K562 (cell line): ENCODE data around the gene ARID4B. TPM values are rescaled to one million over a fixed set of nuclear protein-coding genes. Genes with fewer than 3 reads are reported as not detected.

Experiments
- ATAC-seq: fragments of 200-7000 bp; cut with Tn5 transposase; 3 replicates; pipeline ENCODE4 v1.9.1; 2020; ENCODE audit warnings: moderate library complexity
- BruUV-seq: library from RNA; stranded (reverse); fragments of 400-500 nt; replicated peaks from 2 replicates; lab custom pipeline; 2021; lab: Mats Ljungman, UMichigan
- CTCF ChIA-PET: fragments of 300-600 bp; formaldehyde crosslinking; extraction: SDS; loops from one replicate; lab custom pipeline; 2021; ENCODE audit warnings: low intra/inter-chr PET ratio; lab: Yijun Ruan, JAX
- POLR2A ChIA-PET: fragments of 300-600, 350-650 bp; sonication (Branson Sonifier 250); formaldehyde crosslinking; extraction: SDS; loops from one replicate; lab custom pipeline; 2021; ENCODE audit warnings: antibody characterized with exemption, inconsistent platforms; lab: Yijun Ruan, JAX
- DNase-seq, 4 experiments: peaks; one replicate each; pipeline versions ENCODE4 v3.0.0 to v3.0.0-alpha.2; 2011 to 2018; ENCODE audit warnings: low spot score in 3 of 4, mixed read lengths in 3 of 4; ENCODE audit errors: extremely low read depth in 1 of 4
- FAIRE-seq: peaks from 2 replicates; lab custom pipeline; 2011; peaks lifted over from hg19 to GRCh38; lab: Jason Lieb, UNC
- H2AFZ ChIP-seq: 2 replicates; pipeline ENCODE4 v1.6.0; 2011; ENCODE audit warnings: low read depth, low read length, control low read depth, inconsistent platforms
- H3K27ac ChIP-seq: fragments of 200-600 bp; 3 replicates; pipeline ENCODE4 v1.8.0; 2011; ENCODE audit warnings: low read depth, mild to moderate bottlenecking, control low read depth, inconsistent platforms, low read length, moderate library complexity, mixed read lengths; ENCODE audit errors: extremely low read depth
- H3K27me3 ChIP-seq, 2 experiments: fragments of 300-600 bp in 1 of 2; 2 replicates in 1 of 2; 3 replicates in 1 of 2; pipeline versions ENCODE4 v1.6.0 to v1.8.0; 2011; ENCODE audit warnings: inconsistent platforms in 2 of 2, low read length in 2 of 2, mild to moderate bottlenecking in 1 of 2, mixed read lengths in 1 of 2, moderate library complexity in 1 of 2; ENCODE audit not compliant: control insufficient read depth in 2 of 2, insufficient read depth in 2 of 2
- H3K36me3 ChIP-seq: fragments of 300-600 bp; 3 replicates; pipeline ENCODE4 v1.8.0; 2011; ENCODE audit warnings: mild to moderate bottlenecking, low read length, inconsistent platforms; ENCODE audit not compliant: control insufficient read depth, insufficient read depth
- H3K4me1 ChIP-seq, 2 experiments: fragments of 200-600 bp in 1 of 2; replicated peaks in 1 of 2; 2 replicates in 1 of 2; 3 replicates in 1 of 2; pipeline versions ENCODE4 v1.5.1 to v1.8.0; 2011; ENCODE audit warnings: inconsistent platforms in 2 of 2, low read length in 2 of 2, mild to moderate bottlenecking in 1 of 2, mixed read lengths in 1 of 2, moderate library complexity in 1 of 2; ENCODE audit not compliant: control insufficient read depth in 2 of 2, insufficient read depth in 2 of 2
- H3K4me2 ChIP-seq: 2 replicates; pipeline ENCODE4 v1.6.1; 2011; ENCODE audit warnings: low read length, control low read depth, inconsistent platforms, mixed read lengths; ENCODE audit not compliant: insufficient read depth
- H3K4me3 ChIP-seq: fragments of 200-600 bp; sonication (generic), shearing (Covaris generic); 2 replicates; pipeline ENCODE4 v1.5.1; 2016; ENCODE audit warnings: control low read depth, inconsistent platforms
- H3K79me2 ChIP-seq: fragments of 200-600 bp; 3 replicates; pipeline ENCODE4 v1.8.0; 2011; ENCODE audit warnings: low read length, inconsistent platforms; ENCODE audit not compliant: control insufficient read depth, insufficient read depth
- H3K9ac ChIP-seq, 2 experiments: 2 replicates each; pipeline versions ENCODE4 v1.6.0 to v1.6.1; 2011; ENCODE audit warnings: low read depth in 2 of 2, low read length in 2 of 2, control low read depth in 1 of 2, inconsistent platforms in 1 of 2, mild to moderate bottlenecking in 1 of 2, mixed read lengths in 1 of 2; ENCODE audit not compliant: insufficient read depth in 1 of 2
- H3K9me1 ChIP-seq: one replicate; pipeline ENCODE4 v1.6.0; 2011; ENCODE audit warnings: inconsistent platforms, mild to moderate bottlenecking, low read length, moderate library complexity; ENCODE audit not compliant: control insufficient read depth, insufficient read depth
- H3K9me3 ChIP-seq: replicated peaks from 2 replicates; pipeline ENCODE4 v1.5.1; 2011; ENCODE audit warnings: low read depth, low read length, inconsistent platforms; ENCODE audit not compliant: control insufficient read depth, insufficient read depth
- H4K20me1 ChIP-seq: replicated peaks from 2 replicates; pipeline ENCODE4 v1.6.1; 2011; ENCODE audit warnings: low read length, inconsistent platforms, mixed read lengths; ENCODE audit not compliant: control insufficient read depth, insufficient read depth
- ARID2 ChIP-seq: fragments of 450-650 bp; IDR thresholded peaks from 2 replicates; pipeline ENCODE4 v1.6.1; 2017; ENCODE audit warnings: antibody characterized with exemption, mild to moderate bottlenecking
- BCOR ChIP-seq: fragments of 450-650 bp; IDR thresholded peaks from 2 replicates; pipeline ENCODE4 v1.6.1; 2016
- ELF2 ChIP-seq: fragments of 250-450 bp; sonication (Bioruptor Pico); IDR thresholded peaks from 2 replicates; pipeline ENCODE4 v1.5.0; 2021; ENCODE audit warnings: mild to moderate bottlenecking
- KLF10 ChIP-seq: fragments of 250-450 bp; sonication (Bioruptor Pico); IDR thresholded peaks from 2 replicates; pipeline ENCODE4 v1.6.1; 2021; ENCODE audit warnings: matching md5 sums
- PRPF4 ChIP-seq: fragments of 200-400 bp; formaldehyde crosslinking; IDR thresholded peaks from one replicate; pipeline ENCODE4 v1.6.1; 2017; ENCODE audit warnings: low read length, low read depth, mild to moderate bottlenecking; ENCODE audit not compliant: insufficient read depth, poor library complexity, severe bottlenecking
- PTTG1 ChIP-seq: fragments of 450-650 bp; IDR thresholded peaks from 2 replicates; pipeline ENCODE4 v1.6.1; 2016; ENCODE audit warnings: low read depth, mild to moderate bottlenecking, missing genetic modification characterization, missing compliant biosample characterization
- RAD51 ChIP-seq: fragments of 450-650 bp; IDR thresholded peaks from 2 replicates; pipeline ENCODE4 v1.7.1; 2016; ENCODE audit warnings: low read depth, mild to moderate bottlenecking, borderline replicate concordance
- ZNF766 ChIP-seq: fragments of 200-800 bp; sonication (Bioruptor generic); conservative IDR thresholded peaks from 2 replicates; pipeline ENCODE4 v1.6.1; 2016; ENCODE audit warnings: missing genetic modification characterization, missing compliant biosample characterization
- ZNF785 ChIP-seq: fragments of 250-450 bp; sonication (Bioruptor Pico); IDR thresholded peaks from 2 replicates; pipeline ENCODE4 v1.4.0; 2020; ENCODE audit warnings: mild to moderate bottlenecking
- WGBS: fragments of 100-300 bp; shearing (Covaris generic); methylation state at CpG from one replicate; pipeline ENCODE4 v1.1.6; 2016; ENCODE audit warnings: low coverage, mixed read lengths; ENCODE audit not compliant: insufficient coverage; ENCODE audit errors: missing lambda C conversion rate; 5-methylcytosine and 5-hydroxymethylcytosine counted together
- in situ Hi-C: fragments of 300-500 bp; cut with MboI; formaldehyde crosslinking; loops from 4 replicates; pipeline ENCODE4 v1.15.0; 2018; ENCODE audit warnings: inconsistent platforms, mixed read lengths
- intact Hi-C: fragments of 100-400 bp; cut with micrococcal nuclease; formaldehyde crosslinking; loops from 2 replicates; pipeline ENCODE4 v1.14.2; 2022
- polyA plus RNA-seq, 8 experiments: library from polyadenylated mRNA; depleted of rRNA in 4 of 8; stranded (reverse) in 5 of 8; unstranded in 3 of 8; fragments of >200 nt; fragmentation: Nextera tagmentation in 2 of 8; fragmentation: Illumina TruSeq in 1 of 8; extraction: Ambion mirVana in 2 of 8; extraction: Trizol in 1 of 8; gene quantifications; 2 replicates each; pipeline versions ENCODE4 v1.2.1 to v1.2.3, GENCODE V29; 2011 to 2014; ENCODE audit warnings: inconsistent platforms in 1 of 8, missing spikeins in 1 of 8
- total RNA-seq, 7 experiments: library from RNA; depleted of rRNA in 6 of 7; stranded (reverse); fragments of >200 nt in 6 of 7; fragmentation: Illumina TruSeq in 2 of 7; extraction: Trizol in 2 of 7; gene quantifications; 2 replicates each; pipeline versions ENCODE4 v1.2.1 to v1.2.3, GENCODE V29; 2011 to 2021; ENCODE audit warnings: low replicate concordance in 1 of 7
- TF ChIP-seq, protein P1 (sequence below), 2 experiments: fragments of 450-650 bp; IDR thresholded peaks; 2 replicates each; pipeline ENCODE4 v1.6.1; 2018; ENCODE audit warnings: mild to moderate bottlenecking in 2 of 2, low read depth in 1 of 2; ENCODE audit not compliant: partially characterized antibody in 2 of 2
- TF ChIP-seq, protein P2 (sequence below): sonication (generic); formaldehyde crosslinking; IDR thresholded peaks from 2 replicates; pipeline ENCODE4 v1.9.0; 2022; ENCODE audit warnings: mild to moderate bottlenecking, missing genetic modification reagents
- TF ChIP-seq, protein P3 (sequence below): fragments of 250-450 bp; sonication (Bioruptor Pico); IDR thresholded peaks from 2 replicates; pipeline ENCODE4 v1.5.0; 2022; ENCODE audit warnings: mild to moderate bottlenecking

ARID4B gene
- total and polyA plus RNA-seq, 9 of the 15 experiments (the other 6 are each of a cell fraction or from before 2014, with no cell fraction given) = 8.4 to 38.9 (median 18.5) TPM

DNA sequence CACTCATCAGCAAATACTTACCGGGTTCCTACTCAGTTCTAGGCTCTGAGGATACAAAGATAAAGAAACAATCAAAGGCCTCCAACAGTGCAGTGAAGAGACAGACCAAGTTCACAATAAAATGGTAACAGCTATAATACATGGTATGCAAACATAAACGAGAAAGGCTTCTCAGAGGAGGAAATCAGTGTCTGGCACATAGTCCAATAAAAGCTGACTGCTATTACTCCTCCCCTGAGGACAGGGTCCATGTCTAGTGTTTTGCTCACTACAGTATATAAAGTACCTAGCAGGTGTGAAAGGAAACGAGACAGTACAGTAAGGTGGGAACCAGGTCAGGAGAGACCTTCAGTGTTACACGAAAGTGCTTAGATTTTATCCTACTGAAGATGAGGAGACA lies 171.2 kb downstream of the ARID4B start (continued):
- TF ChIP-seq, protein P1, sequence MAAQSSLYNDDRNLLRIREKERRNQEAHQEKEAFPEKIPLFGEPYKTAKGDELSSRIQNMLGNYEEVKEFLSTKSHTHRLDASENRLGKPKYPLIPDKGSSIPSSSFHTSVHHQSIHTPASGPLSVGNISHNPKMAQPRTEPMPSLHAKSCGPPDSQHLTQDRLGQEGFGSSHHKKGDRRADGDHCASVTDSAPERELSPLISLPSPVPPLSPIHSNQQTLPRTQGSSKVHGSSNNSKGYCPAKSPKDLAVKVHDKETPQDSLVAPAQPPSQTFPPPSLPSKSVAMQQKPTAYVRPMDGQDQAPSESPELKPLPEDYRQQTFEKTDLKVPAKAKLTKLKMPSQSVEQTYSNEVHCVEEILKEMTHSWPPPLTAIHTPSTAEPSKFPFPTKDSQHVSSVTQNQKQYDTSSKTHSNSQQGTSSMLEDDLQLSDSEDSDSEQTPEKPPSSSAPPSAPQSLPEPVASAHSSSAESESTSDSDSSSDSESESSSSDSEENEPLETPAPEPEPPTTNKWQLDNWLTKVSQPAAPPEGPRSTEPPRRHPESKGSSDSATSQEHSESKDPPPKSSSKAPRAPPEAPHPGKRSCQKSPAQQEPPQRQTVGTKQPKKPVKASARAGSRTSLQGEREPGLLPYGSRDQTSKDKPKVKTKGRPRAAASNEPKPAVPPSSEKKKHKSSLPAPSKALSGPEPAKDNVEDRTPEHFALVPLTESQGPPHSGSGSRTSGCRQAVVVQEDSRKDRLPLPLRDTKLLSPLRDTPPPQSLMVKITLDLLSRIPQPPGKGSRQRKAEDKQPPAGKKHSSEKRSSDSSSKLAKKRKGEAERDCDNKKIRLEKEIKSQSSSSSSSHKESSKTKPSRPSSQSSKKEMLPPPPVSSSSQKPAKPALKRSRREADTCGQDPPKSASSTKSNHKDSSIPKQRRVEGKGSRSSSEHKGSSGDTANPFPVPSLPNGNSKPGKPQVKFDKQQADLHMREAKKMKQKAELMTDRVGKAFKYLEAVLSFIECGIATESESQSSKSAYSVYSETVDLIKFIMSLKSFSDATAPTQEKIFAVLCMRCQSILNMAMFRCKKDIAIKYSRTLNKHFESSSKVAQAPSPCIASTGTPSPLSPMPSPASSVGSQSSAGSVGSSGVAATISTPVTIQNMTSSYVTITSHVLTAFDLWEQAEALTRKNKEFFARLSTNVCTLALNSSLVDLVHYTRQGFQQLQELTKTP (IDR thresholded peaks at IDR 0.05; ENCODE audit: low read depth in 1 of 2, partially characterized antibody in 2 of 2) = no peak
- TF ChIP-seq ELF2 (CRISPR knock-in tag) (no peak), ZNF766 (CRISPR knock-in tag) (no peak), BCOR (no peak), PTTG1 (tag) (no peak)

DNA sequence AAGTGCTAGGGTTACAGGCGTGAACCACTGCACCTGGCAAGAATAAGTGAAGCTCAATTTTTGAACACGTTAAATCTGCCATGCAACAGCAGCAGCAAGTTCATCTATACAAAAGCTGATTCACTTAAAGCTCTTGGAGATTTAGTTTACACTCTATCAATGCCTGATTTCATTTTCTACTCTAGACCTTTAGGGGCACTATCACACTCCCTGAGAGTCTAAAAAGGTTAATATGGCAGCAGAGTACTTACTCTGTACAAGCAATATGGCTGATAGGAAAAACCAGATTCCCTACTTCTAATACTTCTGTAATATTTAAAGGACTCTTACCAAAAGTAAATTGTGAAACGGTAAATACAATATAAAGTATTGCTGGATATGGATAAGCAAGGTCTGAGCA lies 171.7 kb downstream of the ARID4B start:
- ChIA-PET CTCF (no interaction called here), POLR2A (interaction anchor here (1.0 to 2.0 kb wide), 9 partner anchors 8 to 354 kb away, joined by 3 to 5 read pairs (median 3); partner anchors contain the start of gene TOMM20)
- Histone ChIP-seq H4K20me1 (no peaks in the 10 kb centered on the region), H3K9me3 (no peaks in the 10 kb centered on the region), H2AFZ (no peak overlapping the region), H3K9me1 (no peaks in the 10 kb centered on the region), H3K4me3 (no peak overlapping the region), H3K27ac (no peak overlapping the region), H3K4me2 (no peak overlapping the region), H3K4me1 (peaks cover 3% of the 10 kb centered on the region in 2 experiments; a peak in 2 of 5 replicates), H3K27me3 (no peaks in the 10 kb centered on the region; a peak in 1 of 5 replicates), H3K36me3 (peaks cover 83% of the 10 kb centered on the region), H3K9ac (no peak overlapping the region), H3K79me2 (peaks cover 45% of the 10 kb centered on the region)
- BruUV-seq = no TSS peak
- in situ Hi-C loops (no loop called here), intact Hi-C loops (no loop called here)
- DNase-seq (no peak), FAIRE-seq (no peak), ATAC-seq (no peak)
- 84% methylated on average over 3 of the region's 3 CpGs for WGBS
- TF ChIP-seq KLF10 (CRISPR knock-in tag) = no peak
- no peak for TF ChIP-seq ZNF785 (CRISPR knock-in tag)
- TF ChIP-seq PRPF4 = no peak
- TF ChIP-seq, protein P2, sequence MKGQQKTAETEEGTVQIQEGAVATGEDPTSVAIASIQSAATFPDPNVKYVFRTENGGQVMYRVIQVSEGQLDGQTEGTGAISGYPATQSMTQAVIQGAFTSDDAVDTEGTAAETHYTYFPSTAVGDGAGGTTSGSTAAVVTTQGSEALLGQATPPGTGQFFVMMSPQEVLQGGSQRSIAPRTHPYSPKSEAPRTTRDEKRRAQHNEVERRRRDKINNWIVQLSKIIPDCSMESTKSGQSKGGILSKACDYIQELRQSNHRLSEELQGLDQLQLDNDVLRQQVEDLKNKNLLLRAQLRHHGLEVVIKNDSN (CRISPR knock-in tag) = no peak
- TF ChIP-seq, protein P3, sequence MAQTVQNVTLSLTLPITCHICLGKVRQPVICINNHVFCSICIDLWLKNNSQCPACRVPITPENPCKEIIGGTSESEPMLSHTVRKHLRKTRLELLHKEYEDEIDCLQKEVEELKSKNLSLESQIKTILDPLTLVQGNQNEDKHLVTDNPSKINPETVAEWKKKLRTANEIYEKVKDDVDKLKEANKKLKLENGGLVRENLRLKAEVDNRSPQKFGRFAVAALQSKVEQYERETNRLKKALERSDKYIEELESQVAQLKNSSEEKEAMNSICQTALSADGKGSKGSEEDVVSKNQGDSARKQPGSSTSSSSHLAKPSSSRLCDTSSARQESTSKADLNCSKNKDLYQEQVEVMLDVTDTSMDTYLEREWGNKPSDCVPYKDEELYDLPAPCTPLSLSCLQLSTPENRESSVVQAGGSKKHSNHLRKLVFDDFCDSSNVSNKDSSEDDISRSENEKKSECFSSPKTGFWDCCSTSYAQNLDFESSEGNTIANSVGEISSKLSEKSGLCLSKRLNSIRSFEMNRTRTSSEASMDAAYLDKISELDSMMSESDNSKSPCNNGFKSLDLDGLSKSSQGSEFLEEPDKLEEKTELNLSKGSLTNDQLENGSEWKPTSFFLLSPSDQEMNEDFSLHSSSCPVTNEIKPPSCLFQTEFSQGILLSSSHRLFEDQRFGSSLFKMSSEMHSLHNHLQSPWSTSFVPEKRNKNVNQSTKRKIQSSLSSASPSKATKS = no peak
- no peak for TF ChIP-seq ARID2
- no peak for TF ChIP-seq RAD51
